H1 (cell line): ENCODE results near the gene THRB. TPM values are rescaled to one million over a fixed set of nuclear protein-coding genes. Genes with fewer than 3 reads are reported as not detected.

ENCODE experiments used
- ASH2L ChIP-seq: fragments of 200-600, 300-600 bp; sonication (generic); IDR thresholded peaks from one replicate; pipeline ENCODE4 v1.7.1; 2017; ENCODE audit warnings: low read length
- BCL11A ChIP-seq, 2 experiments: IDR thresholded peaks; one replicate each; pipeline ENCODE4 v1.6.1; 2011; ENCODE audit warnings: low read depth in 2 of 2, low read length in 2 of 2, mild to moderate bottlenecking in 2 of 2
- CBX5 ChIP-seq: fragments of 300-800, 300-1000 bp; sonication (generic); IDR thresholded peaks from 2 replicates; pipeline ENCODE4 v1.7.1; 2016; ENCODE audit warnings: antibody characterized with exemption, low read length, low read depth
- GTF2F1 ChIP-seq: IDR thresholded peaks from 2 replicates; pipeline ENCODE4 v1.6.1; 2012; ENCODE audit warnings: low read depth, low read length, improper control_type of control experiment, borderline replicate concordance
- KDM4A ChIP-seq: IDR thresholded peaks from one replicate; pipeline ENCODE4 v1.7.1; 2012; ENCODE audit warnings: low read depth, mild to moderate bottlenecking, moderate library complexity, low read length, inconsistent platforms; ENCODE audit not compliant: severe bottlenecking
- POLR2AphosphoS5 ChIP-seq: IDR thresholded peaks from 2 replicates; pipeline ENCODE4 v1.6.1; 2011; ENCODE audit warnings: low read depth, low read length
- SIN3A ChIP-seq, 2 experiments: IDR thresholded peaks in 1 of 2; conservative IDR thresholded peaks in 1 of 2; 2 replicates each; pipeline ENCODE4 v1.6.1; 2011 to 2012; ENCODE audit warnings: low read length in 2 of 2, improper control_type of control experiment in 1 of 2, low read depth in 1 of 2, mild to moderate bottlenecking in 1 of 2
- SIX5 ChIP-seq: IDR thresholded peaks from 2 replicates; pipeline ENCODE4 v1.6.1; 2011; ENCODE audit warnings: mild to moderate bottlenecking, low read depth, low read length
- TCF12 ChIP-seq: IDR thresholded peaks from 2 replicates; pipeline ENCODE4 v1.6.1; 2011; ENCODE audit warnings: low read depth, mild to moderate bottlenecking, low read length
- TEAD4 ChIP-seq: IDR thresholded peaks from 2 replicates; pipeline ENCODE4 v1.6.1; 2012; ENCODE audit warnings: low read depth, low read length, inconsistent platforms, mixed read lengths
- polyA plus RNA-seq, 7 experiments: library from polyadenylated mRNA; depleted of rRNA in 3 of 7; stranded (reverse) in 5 of 7; unstranded in 2 of 7; fragments of >200 nt in 5 of 7; fragments of 200-250 nt in 2 of 7; gene quantifications; 1 replicate in 5 of 7; 2 replicates in 1 of 7; 4 replicates in 1 of 7; pipeline versions ENCODE4 v1.2.1 to v1.2.3, GENCODE V29; 2011 to 2013; ENCODE audit warnings: missing spikeins in 2 of 7, mixed read lengths in 2 of 7
- total RNA-seq: library from RNA; stranded (reverse); fragmentation: NEBNext Ultra II Directional; extraction: Animal tissue kit (Norgen Biotek cat#: 25700); gene quantifications from 2 replicates; pipeline ENCODE4 v1.2.1, GENCODE V29; 2021
- TF ChIP-seq, protein P1 (sequence below): fragments of 300-600 bp; sonication (generic); IDR thresholded peaks from 2 replicates; pipeline ENCODE4 v1.7.1; 2012; ENCODE audit warnings: low read length, moderate library complexity, mild to moderate bottlenecking, inconsistent platforms; ENCODE audit not compliant: insufficient replicate concordance
- TF ChIP-seq, protein P2 (sequence below): IDR thresholded peaks from 2 replicates; pipeline ENCODE4 v1.6.1; 2011; ENCODE audit warnings: low read depth, mild to moderate bottlenecking, low read length; ENCODE audit not compliant: insufficient read depth

Gene THRB
- total and polyA plus RNA-seq, 2 of the 8 experiments (the other 6 are each of a cell fraction or from before 2014, with no cell fraction given), result 0.98 to 3.9 TPM

DNA sequence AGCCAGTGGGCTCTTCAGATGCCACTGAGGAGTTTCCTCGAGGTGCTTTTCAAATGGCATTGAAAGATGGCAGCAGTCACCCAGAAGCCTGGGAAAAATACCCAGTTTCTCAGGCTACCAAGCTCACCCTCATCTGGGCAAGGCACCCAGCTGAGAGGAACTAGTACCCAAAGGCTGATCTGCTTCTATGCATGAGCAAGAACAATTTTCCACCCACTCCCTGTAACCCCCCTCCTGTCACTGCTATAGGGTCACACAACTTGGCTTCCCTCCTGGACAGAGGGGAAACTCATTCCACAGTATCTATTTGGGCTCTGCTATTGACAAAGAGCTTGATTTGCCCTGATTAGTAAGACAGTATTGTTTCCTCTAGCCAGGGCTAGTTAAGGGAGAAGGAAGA is 31.9 kb downstream of the THRB start (continued):
- TF ChIP-seq, protein P1, sequence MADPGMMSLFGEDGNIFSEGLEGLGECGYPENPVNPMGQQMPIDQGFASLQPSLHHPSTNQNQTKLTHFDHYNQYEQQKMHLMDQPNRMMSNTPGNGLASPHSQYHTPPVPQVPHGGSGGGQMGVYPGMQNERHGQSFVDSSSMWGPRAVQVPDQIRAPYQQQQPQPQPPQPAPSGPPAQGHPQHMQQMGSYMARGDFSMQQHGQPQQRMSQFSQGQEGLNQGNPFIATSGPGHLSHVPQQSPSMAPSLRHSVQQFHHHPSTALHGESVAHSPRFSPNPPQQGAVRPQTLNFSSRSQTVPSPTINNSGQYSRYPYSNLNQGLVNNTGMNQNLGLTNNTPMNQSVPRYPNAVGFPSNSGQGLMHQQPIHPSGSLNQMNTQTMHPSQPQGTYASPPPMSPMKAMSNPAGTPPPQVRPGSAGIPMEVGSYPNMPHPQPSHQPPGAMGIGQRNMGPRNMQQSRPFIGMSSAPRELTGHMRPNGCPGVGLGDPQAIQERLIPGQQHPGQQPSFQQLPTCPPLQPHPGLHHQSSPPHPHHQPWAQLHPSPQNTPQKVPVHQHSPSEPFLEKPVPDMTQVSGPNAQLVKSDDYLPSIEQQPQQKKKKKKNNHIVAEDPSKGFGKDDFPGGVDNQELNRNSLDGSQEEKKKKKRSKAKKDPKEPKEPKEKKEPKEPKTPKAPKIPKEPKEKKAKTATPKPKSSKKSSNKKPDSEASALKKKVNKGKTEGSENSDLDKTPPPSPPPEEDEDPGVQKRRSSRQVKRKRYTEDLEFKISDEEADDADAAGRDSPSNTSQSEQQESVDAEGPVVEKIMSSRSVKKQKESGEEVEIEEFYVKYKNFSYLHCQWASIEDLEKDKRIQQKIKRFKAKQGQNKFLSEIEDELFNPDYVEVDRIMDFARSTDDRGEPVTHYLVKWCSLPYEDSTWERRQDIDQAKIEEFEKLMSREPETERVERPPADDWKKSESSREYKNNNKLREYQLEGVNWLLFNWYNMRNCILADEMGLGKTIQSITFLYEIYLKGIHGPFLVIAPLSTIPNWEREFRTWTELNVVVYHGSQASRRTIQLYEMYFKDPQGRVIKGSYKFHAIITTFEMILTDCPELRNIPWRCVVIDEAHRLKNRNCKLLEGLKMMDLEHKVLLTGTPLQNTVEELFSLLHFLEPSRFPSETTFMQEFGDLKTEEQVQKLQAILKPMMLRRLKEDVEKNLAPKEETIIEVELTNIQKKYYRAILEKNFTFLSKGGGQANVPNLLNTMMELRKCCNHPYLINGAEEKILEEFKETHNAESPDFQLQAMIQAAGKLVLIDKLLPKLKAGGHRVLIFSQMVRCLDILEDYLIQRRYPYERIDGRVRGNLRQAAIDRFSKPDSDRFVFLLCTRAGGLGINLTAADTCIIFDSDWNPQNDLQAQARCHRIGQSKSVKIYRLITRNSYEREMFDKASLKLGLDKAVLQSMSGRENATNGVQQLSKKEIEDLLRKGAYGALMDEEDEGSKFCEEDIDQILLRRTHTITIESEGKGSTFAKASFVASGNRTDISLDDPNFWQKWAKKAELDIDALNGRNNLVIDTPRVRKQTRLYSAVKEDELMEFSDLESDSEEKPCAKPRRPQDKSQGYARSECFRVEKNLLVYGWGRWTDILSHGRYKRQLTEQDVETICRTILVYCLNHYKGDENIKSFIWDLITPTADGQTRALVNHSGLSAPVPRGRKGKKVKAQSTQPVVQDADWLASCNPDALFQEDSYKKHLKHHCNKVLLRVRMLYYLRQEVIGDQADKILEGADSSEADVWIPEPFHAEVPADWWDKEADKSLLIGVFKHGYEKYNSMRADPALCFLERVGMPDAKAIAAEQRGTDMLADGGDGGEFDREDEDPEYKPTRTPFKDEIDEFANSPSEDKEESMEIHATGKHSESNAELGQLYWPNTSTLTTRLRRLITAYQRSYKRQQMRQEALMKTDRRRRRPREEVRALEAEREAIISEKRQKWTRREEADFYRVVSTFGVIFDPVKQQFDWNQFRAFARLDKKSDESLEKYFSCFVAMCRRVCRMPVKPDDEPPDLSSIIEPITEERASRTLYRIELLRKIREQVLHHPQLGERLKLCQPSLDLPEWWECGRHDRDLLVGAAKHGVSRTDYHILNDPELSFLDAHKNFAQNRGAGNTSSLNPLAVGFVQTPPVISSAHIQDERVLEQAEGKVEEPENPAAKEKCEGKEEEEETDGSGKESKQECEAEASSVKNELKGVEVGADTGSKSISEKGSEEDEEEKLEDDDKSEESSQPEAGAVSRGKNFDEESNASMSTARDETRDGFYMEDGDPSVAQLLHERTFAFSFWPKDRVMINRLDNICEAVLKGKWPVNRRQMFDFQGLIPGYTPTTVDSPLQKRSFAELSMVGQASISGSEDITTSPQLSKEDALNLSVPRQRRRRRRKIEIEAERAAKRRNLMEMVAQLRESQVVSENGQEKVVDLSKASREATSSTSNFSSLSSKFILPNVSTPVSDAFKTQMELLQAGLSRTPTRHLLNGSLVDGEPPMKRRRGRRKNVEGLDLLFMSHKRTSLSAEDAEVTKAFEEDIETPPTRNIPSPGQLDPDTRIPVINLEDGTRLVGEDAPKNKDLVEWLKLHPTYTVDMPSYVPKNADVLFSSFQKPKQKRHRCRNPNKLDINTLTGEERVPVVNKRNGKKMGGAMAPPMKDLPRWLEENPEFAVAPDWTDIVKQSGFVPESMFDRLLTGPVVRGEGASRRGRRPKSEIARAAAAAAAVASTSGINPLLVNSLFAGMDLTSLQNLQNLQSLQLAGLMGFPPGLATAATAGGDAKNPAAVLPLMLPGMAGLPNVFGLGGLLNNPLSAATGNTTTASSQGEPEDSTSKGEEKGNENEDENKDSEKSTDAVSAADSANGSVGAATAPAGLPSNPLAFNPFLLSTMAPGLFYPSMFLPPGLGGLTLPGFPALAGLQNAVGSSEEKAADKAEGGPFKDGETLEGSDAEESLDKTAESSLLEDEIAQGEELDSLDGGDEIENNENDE, result no peak
- TF ChIP-seq BCL11A (IDR thresholded peaks at IDR 0.05; ENCODE audit: low read depth in 2 of 2, low read length in 2 of 2), result no peak
- no peak for TF ChIP-seq KDM4A
- no peak for TF ChIP-seq ASH2L
- TF ChIP-seq, protein P2, sequence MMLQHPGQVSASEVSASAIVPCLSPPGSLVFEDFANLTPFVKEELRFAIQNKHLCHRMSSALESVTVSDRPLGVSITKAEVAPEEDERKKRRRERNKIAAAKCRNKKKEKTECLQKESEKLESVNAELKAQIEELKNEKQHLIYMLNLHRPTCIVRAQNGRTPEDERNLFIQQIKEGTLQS, result no peak
- no peak for TF ChIP-seq SIN3A (conservative IDR thresholded peaks at IDR 0.05 in 1 of 2, IDR thresholded peaks at IDR 0.05 in 1 of 2; ENCODE audit: low read depth in 1 of 2, low read length in 2 of 2)
- TF ChIP-seq SIX5, result no peak
- no peak for TF ChIP-seq TEAD4
- no peak for TF ChIP-seq POLR2AphosphoS5
- no peak for TF ChIP-seq CBX5
- no peak for TF ChIP-seq GTF2F1
- TF ChIP-seq TCF12, result no peak
